Stomach (tissue), 4 donors: ENCODE measurements around the gene ZBTB42.

ENCODE experiments used
- CTCF ChIP-seq, 7 experiments: fragments of 450-650 bp in 4 of 7; fragments of 200-600 bp in 3 of 7; sonication (generic) in 3 of 7; IDR thresholded peaks; one replicate each; pipeline ENCODE4 v1.5.1; 2016 to 2019; ENCODE audit warnings: antibody characterized with exemption in 7 of 7, control low read depth in 2 of 7, mild to moderate bottlenecking in 1 of 7
- EP300 ChIP-seq: sonication (generic); formaldehyde crosslinking; IDR thresholded peaks from one replicate; pipeline ENCODE4 v1.6.1; 2017; ENCODE audit warnings: antibody characterized with exemption
- POLR2AphosphoS5 ChIP-seq, 3 donors: sonication (generic); formaldehyde crosslinking; IDR thresholded peaks; one replicate each; pipeline ENCODE4 v1.6.1; 2016; ENCODE audit warnings: antibody characterized with exemption in 3 of 3

- TF ChIP-seq EP300 = no peak
- no peak for TF ChIP-seq CTCF (IDR thresholded peaks at IDR 0.05)
- no peak for TF ChIP-seq POLR2AphosphoS5 (IDR thresholded peaks at IDR 0.05)
Measured at GRCh38 chr14:104844306-104845032, 43.6 kb downstream of the ZBTB42 start.
